Upper lobe of right lung (tissue), 1 donor: Measurements from ENCODE around the gene MSN. TPM values are rescaled to one million over a fixed set of nuclear protein-coding genes. Genes with fewer than 3 reads are reported as not detected.

Experiments used
- ATAC-seq: fragments of 200-7000 bp; cut with Tn5 transposase; one replicate; pipeline ENCODE4 v1.9.1; 2020; ENCODE audit warnings: mild to moderate bottlenecking, moderate library complexity
- DNase-seq: peaks from one replicate; pipeline ENCODE4 v3.0.0-alpha.2; 2020
- H3K27ac ChIP-seq: fragments of 200-600 bp; one replicate; pipeline ENCODE4 v1.8.0; 2022
- H3K27me3 ChIP-seq: fragments of 200-600 bp; one replicate; pipeline ENCODE4 v1.8.0; 2022; ENCODE audit warnings: mild to moderate bottlenecking
- H3K36me3 ChIP-seq: fragments of 200-600 bp; one replicate; pipeline ENCODE4 v1.8.0; 2022
- H3K4me1 ChIP-seq: fragments of 200-600 bp; one replicate; pipeline ENCODE4 v1.8.0; 2022
- H3K4me3 ChIP-seq: fragments of 200-600 bp; one replicate; pipeline ENCODE4 v1.8.0; 2022; ENCODE audit warnings: mild to moderate bottlenecking
- H3K9me3 ChIP-seq: fragments of 200-600 bp; one replicate; pipeline ENCODE4 v1.8.0; 2022
- intact Hi-C: fragments of 100-400 bp; cut with DNase I; formaldehyde crosslinking; loops from one replicate; pipeline ENCODE4 v1.11.0; 2022
- total RNA-seq: library from RNA; stranded (reverse); fragmentation: NEBNext Ultra II Directional; extraction: Animal tissue kit (Norgen Biotek cat#: 25700); gene quantifications from one replicate; pipeline ENCODE4 v1.2.1, GENCODE V29; 2021
- TF ChIP-seq, protein P1 (sequence below): fragments of 200-600 bp; IDR thresholded peaks from one replicate; pipeline ENCODE4 v1.8.0; 2022; ENCODE audit warnings: antibody characterized with exemption
- donor health status: DM: no; HTN: yes; CAD: no; lungs with severe emphysema.

MSN gene
- total RNA-seq, 1 donor from 2014 or later: 462 TPM

DNA sequence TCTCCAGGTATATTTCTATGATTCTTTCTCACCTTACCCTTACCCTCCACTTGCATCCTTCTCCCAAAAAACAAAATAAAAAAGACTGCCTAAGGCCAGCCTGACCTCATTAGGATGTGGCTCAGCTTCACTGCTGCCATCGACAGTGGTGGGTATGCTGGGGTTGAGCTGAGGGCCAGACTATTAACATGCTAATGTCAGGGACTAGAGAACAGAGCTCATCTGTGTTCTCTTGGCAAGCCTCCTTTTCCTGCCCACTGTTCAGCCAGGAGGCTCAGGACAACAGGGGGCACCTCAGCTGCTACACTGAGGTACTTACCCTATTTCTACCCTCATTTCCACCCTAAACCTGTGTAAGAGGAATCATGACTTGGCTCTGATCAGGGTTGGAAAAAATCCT lies 59.3 kb downstream of the MSN start:
- Histone ChIP-seq H3K36me3 (peaks cover 37% of the 10 kb centered on the region), H3K4me1 (peaks cover 20% of the 10 kb centered on the region), H3K4me3 (no peak overlapping the region), H3K27ac (no peak overlapping the region), H3K9me3 (no peaks in the 10 kb centered on the region), H3K27me3 (no peaks in the 10 kb centered on the region)
- TF ChIP-seq, protein P1, sequence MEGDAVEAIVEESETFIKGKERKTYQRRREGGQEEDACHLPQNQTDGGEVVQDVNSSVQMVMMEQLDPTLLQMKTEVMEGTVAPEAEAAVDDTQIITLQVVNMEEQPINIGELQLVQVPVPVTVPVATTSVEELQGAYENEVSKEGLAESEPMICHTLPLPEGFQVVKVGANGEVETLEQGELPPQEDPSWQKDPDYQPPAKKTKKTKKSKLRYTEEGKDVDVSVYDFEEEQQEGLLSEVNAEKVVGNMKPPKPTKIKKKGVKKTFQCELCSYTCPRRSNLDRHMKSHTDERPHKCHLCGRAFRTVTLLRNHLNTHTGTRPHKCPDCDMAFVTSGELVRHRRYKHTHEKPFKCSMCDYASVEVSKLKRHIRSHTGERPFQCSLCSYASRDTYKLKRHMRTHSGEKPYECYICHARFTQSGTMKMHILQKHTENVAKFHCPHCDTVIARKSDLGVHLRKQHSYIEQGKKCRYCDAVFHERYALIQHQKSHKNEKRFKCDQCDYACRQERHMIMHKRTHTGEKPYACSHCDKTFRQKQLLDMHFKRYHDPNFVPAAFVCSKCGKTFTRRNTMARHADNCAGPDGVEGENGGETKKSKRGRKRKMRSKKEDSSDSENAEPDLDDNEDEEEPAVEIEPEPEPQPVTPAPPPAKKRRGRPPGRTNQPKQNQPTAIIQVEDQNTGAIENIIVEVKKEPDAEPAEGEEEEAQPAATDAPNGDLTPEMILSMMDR: no peak
- DNase-seq (no peak), ATAC-seq (no peak)
- intact Hi-C loops: no loop called here

DNA sequence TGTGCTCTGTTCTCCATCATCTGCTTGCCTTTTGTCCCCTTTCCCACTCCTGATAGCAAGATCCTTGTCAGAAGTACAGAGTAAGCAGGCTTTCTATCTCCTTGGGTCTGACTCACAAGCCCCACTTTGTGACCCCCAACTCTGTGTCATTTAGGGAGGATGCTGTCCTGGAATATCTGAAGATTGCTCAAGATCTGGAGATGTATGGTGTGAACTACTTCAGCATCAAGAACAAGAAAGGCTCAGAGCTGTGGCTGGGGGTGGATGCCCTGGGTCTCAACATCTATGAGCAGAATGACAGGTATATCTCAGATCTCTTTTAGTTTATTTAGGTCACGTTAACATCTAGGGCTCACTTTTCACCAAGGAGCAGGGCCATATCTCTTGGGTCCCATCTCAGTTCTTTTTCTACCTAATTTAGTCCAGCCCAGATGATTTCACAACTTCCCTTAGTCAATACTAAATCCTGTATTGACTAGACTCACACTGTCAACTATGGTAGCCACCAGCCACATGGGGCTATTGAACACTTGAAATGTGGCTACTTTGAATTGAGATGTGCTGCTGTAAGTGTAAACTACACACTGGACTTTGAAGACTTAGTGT lies 64.3 kb downstream of the MSN start:
- Histone ChIP-seq H3K4me3 (no peak overlapping the region), H3K27me3 (no peaks in the 10 kb centered on the region), H3K27ac (no peak overlapping the region), H3K9me3 (no peaks in the 10 kb centered on the region), H3K4me1 (peaks cover 3% of the 10 kb centered on the region), H3K36me3 (peaks cover 82% of the 10 kb centered on the region)
- no peak for ATAC-seq
- intact Hi-C loops: no loop called here
- TF ChIP-seq, protein P1: no peak
- no peak for DNase-seq

DNA sequence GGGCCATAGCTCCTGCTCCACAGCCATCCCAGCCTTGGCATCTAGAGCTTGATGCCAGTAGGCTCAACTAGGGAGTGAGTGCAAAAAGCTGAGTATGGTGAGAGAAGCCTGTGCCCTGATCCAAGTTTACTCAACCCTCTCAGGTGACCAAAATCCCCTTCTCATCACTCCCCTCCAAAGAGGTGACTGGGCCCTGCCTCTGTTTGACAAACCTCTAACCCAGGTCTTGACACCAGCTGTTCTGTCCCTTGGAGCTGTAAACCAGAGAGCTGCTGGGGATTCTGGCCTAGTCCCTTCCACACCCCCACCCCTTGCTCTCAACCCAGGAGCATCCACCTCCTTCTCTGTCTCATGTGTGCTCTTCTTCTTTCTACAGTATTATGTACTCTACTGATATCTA lies 73.5 kb downstream of the MSN start:
- TF ChIP-seq, protein P1: no peak
- Histone ChIP-seq H3K4me1 (peaks cover 5% of the 10 kb centered on the region), H3K4me3 (no peak overlapping the region), H3K27ac (no peak overlapping the region), H3K27me3 (no peaks in the 10 kb centered on the region), H3K36me3 (peaks cover 57% of the 10 kb centered on the region), H3K9me3 (no peaks in the 10 kb centered on the region)
- DNase-seq (no peak), ATAC-seq (no peak)
- intact Hi-C loops: no loop called here

DNA sequence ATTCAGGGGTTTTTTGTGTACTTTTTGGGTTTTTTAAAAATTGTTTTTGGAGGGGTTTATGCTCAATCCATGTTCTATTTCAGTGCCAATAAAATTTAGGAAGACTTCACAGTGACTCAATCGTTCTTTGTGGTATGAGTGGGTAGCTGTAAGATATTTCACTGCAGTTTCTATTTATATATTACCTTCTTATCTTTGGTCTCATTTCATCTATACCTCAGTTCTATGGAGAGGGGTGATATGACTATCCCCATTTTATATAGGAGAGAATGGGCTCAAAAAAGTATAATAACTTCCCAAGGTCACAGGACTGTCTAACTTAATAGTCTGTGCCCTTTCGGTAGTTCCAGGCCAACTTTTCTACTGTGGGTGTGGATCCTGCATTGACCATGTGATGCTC lies 74.4 kb downstream of the MSN start:
- H3K36me3 ChIP-seq: peaks cover 49% of the 10 kb centered on the region
- no peaks in the 10 kb centered on the region for H3K27me3 ChIP-seq
- H3K4me1 ChIP-seq: peaks cover 5% of the 10 kb centered on the region
- TF ChIP-seq, protein P1: no peak
- DNase-seq: no peak
- no peak for ATAC-seq
- no peak overlapping the region for H3K4me3 ChIP-seq
- H3K9me3 ChIP-seq: no peaks in the 10 kb centered on the region
- no peak overlapping the region for H3K27ac ChIP-seq
- intact Hi-C loops: no loop called here

DNA sequence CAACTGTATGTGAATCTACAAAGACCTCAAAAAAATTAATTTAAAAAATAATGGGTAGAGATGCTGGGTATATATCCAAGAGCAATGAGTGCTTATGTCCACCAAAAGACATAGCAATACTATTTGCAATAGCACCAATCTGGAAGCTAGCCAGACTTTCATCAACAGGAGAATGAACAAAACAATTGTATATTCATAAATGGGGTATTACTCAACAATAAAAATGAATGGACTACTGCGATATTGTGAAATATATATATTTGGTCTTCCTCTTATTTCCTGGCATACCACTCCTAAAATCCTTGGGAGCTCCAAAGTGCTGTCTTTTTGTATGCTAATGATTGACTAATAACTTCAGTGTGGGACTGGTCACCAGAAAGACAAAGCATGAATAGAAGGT lies 77.5 kb downstream of the MSN start:
- intact Hi-C loops: no loop called here
- Histone ChIP-seq H3K9me3 (no peaks in the 10 kb centered on the region), H3K4me1 (peaks cover 5% of the 10 kb centered on the region), H3K27ac (no peak overlapping the region), H3K27me3 (no peaks in the 10 kb centered on the region), H3K36me3 (peaks cover 17% of the 10 kb centered on the region), H3K4me3 (no peak overlapping the region)
- no peak for ATAC-seq
- TF ChIP-seq, protein P1: no peak
- DNase-seq: no peak

DNA sequence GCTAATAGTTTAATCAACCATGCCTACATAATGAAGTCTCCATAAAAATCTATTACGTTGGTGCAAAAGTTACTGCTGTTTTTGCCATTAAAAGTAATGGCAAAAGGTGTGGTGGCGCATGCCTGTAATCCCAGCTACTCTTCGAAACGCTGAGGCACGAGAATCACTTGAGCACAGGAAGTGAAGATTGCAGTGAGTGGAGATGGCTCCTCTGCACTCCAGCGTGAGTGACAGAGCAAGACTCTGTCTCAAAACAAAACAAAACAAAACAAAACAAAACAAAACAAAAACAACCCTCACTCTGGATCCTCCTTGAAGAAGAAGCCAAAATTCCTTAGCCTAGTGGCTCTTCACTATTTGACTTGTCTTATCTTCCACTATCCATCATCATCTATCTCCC lies 78.0 kb downstream of the MSN start:
- intact Hi-C loops: no loop called here

More for the DNA sequence above, 78.0 kb downstream of the MSN start:
- Histone ChIP-seq H3K9me3 (no peaks in the 10 kb centered on the region), H3K4me1 (peaks cover 5% of the 10 kb centered on the region), H3K36me3 (peaks cover 13% of the 10 kb centered on the region), H3K27ac (no peak overlapping the region), H3K4me3 (no peak overlapping the region), H3K27me3 (no peaks in the 10 kb centered on the region)
- TF ChIP-seq, protein P1: no peak
- ATAC-seq: no peak
- DNase-seq: no peak
